COLO829 (cell line): ENCODE results near the gene PIP4K2A.
A peak's percentile ranks its signal among the peaks of the same experiment; 100 is the strongest.
"Not testable (repeated sequence)": the region's sequence is repeated elsewhere in the genome, so short reads cannot be mapped to it uniquely, and the experiment has no call there.

Experiments used
- DNase-seq: peaks from one replicate; pipeline ENCODE4 v3.0.0; 2012; ENCODE audit warnings: low spot score

PIP4K2A gene

DNA sequence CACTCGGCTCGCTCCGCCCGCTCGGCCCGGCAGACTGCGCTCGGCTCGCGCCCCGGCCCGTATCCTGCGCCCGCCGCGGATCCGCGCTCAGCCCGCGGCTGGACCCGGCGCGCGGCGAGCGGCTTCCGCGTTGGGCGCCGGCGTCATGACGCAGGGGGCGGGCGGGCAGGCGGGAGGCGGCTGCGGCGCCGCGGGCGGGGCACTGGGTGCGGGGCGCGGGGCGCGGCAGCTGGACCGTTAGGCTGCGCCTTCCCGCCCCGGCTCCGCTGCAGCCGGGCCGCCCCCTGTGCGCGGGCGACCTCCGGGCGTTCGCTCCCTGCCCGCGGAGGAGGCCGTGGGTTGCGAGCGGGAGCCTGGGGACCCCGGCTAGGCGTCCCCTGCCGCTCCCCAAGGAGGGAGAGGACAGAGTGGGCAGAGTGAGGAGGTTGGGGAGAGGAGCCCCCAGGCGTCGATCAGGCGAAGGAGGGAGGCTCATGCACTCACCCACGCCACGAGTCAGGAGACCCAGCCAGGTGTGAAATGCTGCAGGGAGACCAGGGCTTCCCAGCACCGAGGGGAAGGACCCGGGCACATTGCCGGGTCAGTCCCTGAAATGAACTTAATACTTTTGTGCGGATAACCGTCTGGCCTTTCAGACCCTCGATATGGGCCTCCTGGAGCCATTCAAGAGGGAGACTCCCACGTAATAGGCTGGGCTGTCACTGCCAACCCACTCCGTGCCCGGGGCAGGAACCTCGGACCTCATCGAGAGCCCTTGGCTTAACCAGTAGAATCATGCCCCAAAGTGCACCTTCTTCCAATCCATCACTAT, at the start of gene PIP4K2A:
Gene PIP4K2A (minus strand): TSS at position 100 of the 811 bp plus-strand sequence. CDS start 252 bp downstream, outside the sequence.
- DNase-seq = peak; percentile 29

DNA sequence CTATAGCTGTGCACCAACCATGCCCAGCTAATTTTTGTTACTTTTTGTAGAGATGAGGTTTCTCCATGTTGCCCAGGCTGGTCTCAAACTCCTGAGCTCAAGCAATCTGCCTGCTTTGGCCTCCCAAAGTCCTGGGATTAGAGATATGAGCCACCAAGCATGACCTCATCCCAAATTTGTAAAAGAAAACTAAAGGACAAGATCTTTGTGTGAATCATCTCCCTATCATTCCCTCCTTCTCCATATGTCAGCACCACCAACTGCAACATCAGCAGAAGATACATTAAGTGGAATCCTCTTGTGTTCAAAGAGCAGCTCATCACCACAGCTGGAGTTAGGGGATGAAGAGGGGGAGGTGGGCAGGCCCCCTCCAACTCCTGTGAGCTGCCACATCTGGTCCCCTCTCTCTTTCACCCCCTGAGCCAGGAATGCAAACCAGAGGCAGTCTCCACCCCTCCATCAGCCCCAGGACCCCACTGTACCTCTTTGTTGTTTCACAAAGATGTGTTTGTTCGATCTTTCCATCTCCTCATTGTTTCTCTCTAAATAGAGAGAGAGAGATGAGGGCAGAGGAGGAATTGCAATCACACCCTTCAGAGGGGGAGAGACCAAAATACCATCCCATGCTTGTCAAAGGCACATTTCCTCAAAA, 47.3 kb upstream of the PIP4K2A start:
- no peak for DNase-seq

DNA sequence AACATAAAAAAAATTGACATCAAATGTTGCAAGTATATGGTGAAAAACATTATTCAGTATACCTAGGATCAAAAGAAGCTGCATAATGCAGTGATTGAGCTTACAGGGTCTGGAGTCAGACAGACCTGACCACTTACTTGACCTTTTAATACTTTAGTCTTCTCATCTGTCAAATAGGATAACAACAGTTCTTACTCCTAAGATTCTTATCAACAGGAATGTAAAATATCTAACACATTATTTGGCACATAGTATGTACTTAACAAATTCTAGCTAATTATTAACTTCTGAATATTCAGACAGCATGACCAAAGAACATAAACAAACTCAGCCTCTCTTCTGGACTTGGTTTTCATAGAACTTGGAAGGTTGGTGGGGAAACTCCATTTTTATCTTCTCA, 45.6 kb upstream of the PIP4K2A start:
- no peak for DNase-seq

DNA sequence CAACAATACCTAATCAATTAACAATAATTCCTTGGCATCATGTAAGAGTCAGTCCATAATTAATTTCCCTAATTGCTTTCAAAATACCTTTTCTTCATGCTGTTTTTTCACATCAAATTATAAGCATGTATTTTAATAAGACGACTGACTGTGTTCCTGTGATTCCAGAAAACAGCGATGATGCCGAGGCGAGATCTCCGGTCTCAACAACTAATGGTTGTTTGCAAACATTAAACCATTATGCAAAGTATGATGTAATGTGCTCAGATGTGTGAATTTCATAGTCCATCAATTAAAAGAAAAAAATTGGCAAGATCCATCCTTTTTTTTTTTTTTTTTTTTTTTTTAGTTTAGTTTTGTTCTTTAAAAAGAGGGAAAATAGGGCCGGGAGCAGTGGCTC, 44.5 kb upstream of the PIP4K2A start:
- no peak for DNase-seq

DNA sequence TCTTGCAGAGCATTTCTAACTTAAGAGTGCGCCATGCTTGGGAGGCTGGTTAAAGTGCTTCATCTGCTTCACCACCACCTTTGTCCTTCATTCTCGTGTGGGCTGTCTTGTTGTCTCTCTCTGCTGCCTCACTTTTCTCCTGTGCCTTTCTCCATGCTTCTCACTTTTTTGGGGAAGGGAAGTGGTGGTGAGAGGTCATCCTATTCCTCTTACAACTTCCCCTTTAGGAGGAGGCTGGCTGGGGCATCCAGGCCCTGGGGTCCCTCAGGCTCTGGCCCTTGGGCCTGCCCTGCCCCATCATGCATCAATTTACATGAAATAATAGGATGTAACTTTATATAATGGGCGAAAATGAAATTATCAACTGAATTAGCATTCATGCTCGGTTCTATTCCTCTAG, 39.9 kb upstream of the PIP4K2A start:
- no peak for DNase-seq

DNA sequence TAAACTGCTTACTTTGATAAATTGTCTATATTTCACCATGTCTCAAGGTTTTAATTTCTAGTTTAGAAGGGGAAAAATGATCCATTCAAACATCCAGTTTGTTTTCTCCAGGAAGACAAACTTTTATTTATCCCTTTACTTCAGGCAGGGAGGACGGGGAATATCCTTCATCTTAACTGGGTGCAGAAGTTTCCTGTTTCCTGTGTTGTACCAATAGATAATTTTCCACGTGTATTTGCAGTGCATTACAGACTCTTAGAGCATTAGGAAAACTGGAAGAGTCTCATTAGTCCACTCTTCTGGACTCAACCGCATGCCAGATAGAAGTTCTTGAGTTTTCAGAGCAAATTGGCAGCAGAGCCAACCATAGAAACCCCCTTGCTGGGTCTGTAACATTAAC, 39.4 kb upstream of the PIP4K2A start:
- no peak for DNase-seq

DNA sequence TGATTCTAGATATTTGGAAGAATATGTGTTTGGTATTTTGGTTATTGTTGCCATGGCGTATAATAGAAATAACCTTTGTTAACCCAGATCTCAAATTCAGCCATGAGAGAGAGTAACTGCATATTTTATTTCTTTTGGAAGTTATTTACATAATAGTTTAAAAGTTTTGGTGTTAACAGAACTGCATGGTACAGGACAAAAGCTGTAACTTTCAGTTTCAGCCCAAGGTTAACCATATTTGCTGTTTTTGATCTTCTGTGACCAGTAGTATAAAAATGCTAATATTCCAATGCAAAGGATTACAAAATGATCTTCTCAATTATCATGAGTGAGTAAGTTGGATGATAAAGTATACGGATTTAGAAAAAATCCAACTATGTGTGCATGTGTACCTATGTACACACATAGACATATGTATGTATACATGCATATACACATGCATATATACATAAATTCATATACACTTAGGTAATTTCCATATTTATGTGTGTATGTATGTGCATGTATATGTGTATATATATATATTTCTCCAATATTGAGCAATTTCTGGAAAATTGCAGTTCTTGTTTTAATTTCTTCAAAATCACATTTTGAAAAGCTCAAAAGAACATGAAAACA, 38.0 kb upstream of the PIP4K2A start:
- no peak for DNase-seq

DNA sequence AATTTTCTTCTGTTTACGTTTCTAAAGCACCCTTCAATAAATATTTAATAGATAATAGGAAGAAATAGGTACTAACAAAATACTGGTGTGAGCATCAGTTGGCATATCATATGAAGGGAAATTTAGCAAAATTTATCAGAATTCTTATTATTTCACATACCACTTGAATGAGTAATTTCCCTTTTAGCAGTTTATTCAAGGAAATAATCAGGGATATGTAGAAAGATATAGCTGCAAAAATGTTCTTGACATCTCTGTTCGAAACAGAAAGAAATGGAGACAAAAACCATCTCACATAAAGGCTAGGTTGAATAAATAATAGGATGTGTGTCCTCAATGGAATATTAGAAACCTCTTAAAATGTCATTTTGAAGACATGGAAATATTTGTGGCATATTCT, 35.8 kb upstream of the PIP4K2A start:
- DNase-seq = no peak

DNA sequence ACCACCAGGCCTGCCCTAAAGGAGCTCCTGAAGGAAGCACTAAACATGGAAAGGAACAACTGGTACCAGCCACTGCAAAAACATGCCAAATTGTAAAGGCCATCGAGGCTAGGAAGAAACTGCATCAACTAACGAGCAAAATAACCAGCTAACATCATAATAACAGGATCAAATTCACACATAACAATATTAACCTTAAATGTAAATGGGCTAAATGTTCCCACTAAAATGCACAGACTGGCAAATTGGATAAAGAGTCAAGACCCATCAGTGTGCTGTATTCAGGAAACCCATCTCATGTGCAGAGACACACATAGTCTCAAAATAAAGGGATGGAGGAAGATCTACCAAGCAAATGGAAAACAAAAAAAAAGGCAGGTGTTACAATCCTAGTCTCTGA, 30.5 kb upstream of the PIP4K2A start:
- DNase-seq = not testable (repeated sequence)

DNA sequence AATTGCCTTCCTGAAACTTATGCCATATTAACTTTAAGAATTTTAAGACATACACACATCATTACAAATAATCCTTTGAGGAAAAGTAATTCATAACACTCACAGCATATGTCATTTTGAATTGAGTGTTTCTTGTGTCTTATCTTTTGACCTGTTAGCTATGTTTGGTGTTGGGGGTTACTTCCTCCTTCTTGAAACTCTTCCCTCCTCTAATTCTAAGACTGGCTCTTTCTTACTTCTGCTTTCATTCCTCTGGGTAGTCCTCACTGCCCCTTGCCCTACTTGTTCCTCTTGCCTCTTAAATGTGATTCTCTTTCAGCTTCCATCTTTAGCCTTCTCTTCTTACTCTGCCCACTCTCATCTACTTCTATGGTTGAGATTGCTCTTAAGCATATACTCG, 28.3 kb upstream of the PIP4K2A start:
- no peak for DNase-seq

DNA sequence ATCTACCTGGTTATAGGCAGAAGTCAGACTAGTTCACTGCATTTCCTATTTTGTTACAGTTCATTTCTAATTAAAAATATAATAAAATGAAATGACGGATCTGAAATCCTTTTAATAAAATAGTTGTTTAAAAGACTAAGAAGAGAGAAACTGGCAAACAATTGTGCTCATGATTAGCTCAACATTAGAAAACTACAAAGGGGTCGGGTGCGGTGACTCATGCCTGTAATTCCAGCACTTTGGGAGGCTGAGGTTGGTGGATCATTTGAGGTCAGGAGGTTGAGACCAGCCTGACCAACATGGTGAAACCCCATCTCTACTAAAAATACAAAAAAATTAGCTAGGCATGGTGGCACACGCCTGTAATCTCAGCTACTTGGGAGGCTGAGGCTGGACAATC, 27.3 kb upstream of the PIP4K2A start:
- not testable (repeated sequence) for DNase-seq

DNA sequence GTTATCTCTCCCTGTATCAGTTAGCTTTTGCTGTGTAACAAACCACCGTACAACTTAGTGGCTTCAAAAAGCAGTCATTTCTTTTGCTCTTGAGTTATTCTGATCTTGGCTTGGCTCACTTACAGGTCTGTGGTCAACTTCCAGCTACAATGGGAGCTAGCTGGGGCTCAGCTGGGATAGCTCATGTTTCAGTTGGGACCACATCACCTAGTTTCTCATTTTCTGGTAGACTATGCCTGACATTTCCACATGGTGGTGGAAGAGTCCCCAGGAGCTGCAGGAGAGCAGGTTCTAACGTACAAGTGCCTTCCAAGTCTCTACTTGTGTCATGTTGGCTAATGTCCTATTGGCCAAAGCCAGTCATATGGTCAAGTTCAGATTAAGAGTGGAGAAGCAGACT, 25.8 kb upstream of the PIP4K2A start:
- no peak for DNase-seq

DNA sequence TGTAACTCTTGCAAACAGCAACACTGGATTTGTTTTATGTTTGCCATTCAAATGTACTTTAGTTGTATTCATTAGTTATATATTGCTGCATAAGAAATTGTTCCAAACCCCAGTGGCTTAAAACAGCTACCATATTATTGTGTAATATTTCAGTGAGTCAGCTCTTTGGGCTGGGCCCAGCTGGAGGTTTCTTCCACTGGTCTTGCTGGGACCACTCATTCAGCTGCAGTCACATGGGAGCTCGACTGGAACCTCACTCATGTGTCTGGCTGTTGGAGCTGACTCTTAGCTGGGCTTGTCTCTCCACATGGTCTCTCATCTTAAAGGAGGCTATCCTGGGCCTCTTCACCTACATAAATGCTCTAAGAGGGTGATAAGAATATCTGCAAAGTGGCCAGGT, 23.2 kb upstream of the PIP4K2A start:
- DNase-seq = no peak

DNA sequence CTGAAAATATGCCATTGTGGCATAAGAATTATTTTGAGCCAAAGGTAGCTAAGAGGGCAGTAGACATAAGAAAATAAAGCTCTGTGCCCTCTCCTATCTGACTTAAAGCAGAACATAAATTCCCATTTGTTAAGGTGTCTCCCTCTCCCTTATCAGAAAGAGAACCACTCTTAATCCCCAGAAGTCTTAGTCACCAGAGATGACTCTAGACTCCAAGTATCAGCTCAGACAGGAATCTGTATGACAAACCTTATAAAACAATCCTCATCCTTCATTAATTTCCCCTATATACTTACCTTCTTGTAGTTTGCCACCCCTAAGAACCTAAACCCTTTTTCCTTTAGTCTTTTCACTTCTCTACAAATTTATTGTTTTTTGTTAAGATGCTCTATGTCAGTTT, 21.8 kb upstream of the PIP4K2A start:
- DNase-seq = no peak

DNA sequence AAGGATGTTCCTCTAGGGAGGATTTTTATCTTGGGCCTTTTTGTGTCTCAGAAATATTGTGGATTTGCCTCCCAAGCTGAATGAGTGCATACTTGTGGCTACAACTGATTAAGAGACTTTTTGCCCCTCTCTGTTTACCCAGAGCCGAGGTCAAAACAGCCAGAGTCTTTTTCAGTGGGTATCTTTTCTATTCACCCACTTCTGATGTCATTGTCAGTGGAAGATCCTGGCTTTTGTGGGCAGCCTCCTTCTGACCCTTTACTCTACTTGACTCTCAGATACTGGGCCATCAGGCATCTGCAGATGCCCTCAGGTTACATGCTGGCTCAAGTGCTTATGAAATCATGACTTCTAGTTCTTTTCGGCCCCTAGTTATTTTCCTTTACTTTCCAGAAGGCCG, 19.6 kb upstream of the PIP4K2A start:
- DNase-seq = no peak

DNA sequence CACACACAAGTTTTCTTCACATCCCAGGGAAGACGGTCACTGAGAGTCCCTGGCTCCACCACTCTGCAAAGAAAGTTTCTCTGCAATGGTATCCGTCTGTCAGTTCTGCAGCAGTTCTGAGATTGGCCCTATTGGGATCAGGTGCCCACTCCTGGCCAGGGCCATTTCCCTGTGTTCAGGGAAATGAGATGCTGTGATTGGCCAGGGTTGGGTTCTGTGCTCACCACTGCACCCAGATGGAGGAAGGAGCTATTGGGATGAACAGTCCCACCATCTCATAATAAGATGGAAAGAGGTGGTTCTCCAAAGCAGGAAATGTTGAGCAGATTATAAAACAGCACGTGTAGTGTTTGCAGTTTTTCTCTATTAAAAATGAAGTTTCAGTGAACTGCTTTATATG, 13.3 kb upstream of the PIP4K2A start:
- DNase-seq = no peak

DNA sequence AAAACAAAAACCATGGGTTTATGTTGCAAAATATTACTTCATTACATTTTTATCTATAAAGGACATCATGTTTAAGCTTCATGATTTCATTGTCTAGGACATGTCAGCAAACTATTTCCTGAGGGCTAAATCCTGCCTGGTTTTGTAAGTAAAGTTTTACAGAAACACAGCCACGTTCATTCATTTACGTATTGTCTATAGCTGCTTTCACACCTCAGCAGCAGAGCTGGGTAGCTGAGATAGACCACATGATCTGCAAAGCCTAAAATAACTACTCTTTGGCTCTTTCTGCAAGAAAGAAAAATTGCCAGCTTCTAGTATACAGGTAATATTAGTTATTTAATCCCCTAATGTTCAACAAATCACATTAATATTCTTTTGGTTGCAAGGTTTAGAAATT, 12.7 kb upstream of the PIP4K2A start:
- DNase-seq = no peak

DNA sequence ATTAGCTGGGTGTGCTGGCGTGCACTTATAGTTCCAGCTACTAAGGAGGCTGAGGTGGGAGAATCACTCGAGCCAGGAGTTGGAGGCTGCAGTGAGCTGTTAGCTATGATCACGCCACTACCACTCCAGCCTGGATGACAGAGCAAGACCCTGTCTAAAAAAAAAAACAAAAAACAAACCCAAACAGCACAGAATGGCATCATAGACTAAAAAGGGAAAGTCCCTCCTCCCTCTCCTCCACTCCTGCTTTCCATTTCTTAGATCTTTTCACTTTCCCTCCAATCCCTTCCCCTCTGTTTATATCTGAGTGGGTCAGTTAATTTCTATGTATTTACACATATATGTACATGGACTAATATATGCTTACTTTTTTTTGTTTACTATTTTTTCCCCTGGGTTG, 10.4 kb upstream of the PIP4K2A start:
- DNase-seq = no peak

DNA sequence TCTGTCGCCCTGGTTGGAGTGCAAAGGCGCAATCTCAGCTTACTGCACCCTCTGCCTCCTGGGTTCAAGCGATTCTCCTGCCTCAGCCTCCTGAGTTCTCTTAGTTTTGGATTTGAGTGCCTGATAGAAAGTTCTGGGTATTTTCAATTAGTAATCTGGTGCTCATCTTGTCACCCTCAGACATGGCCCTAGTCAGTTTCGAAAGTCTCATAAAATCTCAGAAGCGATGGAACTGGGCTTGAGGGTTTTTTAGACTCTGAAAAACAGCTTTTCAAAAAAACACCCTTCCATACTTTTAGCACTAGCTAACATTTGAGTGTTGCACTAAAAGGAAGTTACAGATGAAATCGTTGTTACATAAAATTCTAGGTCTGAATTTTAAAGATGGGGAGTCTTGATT, 9.4 kb upstream of the PIP4K2A start:
- no peak for DNase-seq

DNA sequence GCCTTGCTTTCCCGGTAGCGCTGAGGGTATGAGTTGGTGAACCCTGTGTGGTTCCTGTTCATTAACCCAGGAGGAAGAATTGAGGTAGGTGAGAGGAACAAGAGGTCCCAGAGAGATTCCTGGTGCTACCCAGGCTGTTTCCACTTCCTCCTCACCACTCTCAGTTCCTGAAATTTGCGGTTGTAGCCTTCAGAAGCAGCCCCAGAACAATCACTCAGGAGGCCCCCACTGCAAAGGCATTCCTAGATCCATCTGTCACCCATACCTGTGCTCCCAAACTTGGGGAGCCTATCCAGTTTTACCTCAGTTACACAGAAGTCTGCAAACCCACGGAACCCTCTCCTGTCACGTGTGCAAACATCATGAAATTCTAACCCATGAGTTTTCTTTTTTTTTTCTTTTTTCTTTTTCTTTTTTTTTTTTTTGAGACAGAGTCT, 9.0 kb upstream of the PIP4K2A start:
- DNase-seq = no peak

DNA sequence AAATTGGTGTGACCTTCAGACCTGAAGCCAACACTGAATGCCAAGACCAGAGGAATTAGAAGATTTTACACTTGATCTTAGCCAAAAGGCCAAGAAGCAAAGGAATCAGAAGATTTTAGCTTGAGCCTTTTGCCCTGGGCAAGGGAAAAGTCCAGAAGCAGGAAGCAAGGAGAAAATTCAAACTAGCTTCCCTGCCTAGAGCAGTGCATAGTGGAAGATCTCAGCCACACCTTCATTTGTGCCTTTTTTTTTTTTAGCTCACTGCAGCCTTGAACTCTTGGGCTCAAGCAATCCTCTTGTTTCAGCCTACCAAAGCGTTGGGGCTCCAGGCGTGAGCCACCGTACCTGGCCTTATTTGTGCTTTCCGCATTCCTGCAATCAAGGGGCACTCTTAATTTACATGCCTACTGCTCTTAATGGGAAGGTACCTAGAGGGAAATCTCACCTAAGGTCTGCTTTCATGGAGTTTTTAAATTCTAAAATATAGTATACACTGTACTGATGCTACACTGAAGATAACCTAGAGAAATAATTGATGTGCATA, 8.3 kb upstream of the PIP4K2A start:
- DNase-seq = no peak

DNA sequence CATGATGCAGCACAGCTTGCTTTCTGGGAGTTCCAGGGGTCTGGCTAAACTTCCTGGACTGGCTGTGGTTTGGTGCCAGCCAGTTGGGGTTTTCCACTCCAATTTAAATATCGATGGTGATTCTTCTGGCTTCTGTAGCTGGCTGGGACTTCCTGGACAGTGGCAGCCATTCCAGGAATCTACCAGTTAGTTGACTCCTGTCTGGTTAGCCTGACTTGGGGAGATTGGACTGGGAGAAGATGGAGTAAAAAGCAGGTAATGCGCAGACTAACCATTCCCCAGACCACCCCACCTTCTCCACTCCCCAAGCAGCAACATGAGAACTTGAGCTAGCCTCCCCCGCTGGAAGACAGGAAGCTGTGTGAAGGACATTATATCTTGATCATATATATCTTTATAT, 6.3 kb upstream of the PIP4K2A start:
- DNase-seq = no peak

DNA sequence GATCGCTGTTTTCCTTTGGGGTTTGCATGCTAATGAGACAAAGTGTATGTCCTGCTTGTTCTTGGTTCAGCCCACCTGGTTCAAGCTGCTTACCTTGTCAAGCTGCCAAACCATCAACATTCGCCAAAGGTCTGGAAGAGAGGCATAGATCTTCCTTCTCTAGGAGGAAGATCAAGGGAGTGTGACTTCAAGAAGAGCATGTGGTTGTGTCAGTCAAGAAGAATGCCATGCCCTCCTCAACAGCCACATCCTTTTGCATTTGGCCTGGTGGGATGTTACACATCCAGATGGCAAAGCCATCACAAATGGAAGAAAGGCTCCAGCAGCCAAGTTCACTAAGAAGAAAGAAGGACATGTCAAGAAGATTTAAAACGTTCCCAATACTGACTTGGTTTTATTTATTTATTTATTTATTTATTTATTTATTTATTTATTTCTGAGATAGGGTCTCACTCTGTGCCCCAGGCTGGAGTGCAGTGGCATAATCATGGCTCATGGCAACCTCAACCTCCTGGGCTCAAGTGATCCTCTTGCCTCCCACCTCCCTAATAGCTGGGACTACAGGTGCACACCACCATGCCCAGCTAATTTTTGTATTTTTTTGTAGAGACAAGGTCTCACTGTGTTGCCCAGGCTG, 5.1 kb upstream of the PIP4K2A start:
- DNase-seq = no peak
